Stimulated activated CD4-positive, alpha-beta T cell treated with anti-CD3 and anti-CD28 coated beads, Interleukin-12 subunit alpha, Interleukin-12 subunit beta, amount 100 ng/mL, for 24 hours (primary cell): ENCODE results near the gene REST.

Experiments
- DNase-seq, 2 experiments: peaks; one replicate each; pipeline ENCODE4 v3.0.0-alpha.2; 2020; ENCODE audit warnings: low read depth in 2 of 2

Gene REST

DNA sequence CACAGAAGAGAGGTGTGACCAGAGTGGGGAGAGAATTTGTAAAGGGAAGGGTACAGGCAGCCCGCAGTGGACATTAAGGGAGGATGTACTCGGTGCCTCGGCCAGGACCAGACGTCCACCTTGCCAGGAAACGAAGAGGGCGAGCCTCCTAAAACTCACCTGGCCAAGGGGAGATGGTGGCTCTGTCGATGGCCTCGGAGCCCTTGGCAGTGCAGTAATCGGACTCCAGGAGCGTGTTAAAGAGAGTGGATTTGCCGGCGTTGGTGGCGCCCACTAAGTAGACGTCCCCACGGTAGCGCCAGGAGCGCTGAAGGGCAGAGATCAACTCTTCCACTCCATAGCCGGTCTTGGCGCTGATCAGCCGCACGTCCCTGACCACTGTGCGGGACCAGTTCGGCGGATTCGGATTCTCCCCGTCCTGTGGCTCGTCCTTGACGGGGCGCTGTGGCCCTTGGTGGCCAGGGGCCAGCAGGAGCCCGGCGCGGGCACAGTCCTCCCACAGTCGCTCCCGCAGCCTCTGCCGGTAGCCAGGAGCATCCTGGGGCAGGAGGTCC lies 68.7 kb downstream of the REST start:
- no peak for DNase-seq

DNA sequence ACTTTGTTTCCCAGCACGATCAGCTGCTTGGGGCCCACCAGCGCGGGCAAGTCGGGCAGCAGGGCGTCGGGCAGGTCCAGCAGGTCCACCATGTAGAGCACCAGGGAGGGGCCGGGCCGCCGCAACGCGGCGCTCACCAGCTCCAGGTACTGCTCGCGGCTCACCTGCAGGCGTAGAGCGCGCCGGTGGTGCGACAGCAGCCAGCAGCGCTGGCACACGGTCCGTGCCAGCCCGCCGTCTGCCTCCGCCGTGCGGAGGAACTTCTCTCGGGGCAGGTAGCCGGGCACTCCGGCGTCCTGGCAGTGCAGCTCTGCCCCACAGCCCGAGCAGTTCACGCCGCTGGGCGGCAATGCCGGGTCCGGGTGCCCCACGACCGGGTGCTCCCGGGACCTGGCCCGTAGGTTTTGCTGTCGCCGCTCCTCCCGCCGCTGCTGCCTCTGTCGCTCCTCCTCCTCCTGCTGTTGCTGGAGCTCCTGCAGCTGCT lies 69.2 kb downstream of the REST start:
- DNase-seq: peak in 1 of 2 experiments; percentile 22

- peak; percentile 94 to 97 for DNase-seq
Measured at GRCh38 chr4:56977321-56978012, 69.8 kb downstream of the REST start, which contains the start of gene NOA1. Gene NOA1 (minus strand): TSS chr4:56977606. CDS start chr4:56977585, 21 bp downstream.

- DNase-seq: peak; percentile 78 to 87
Measured at GRCh38 chr4:56978750-56979303, 71.1 kb downstream of the REST start, which contains the start of gene POLR2B. Gene POLR2B (plus strand): TSS chr4:56978896. CDS start chr4:56978986, 90 bp downstream.

- DNase-seq: peak in 1 of 2 experiments; percentile 22
Measured at GRCh38 chr4:56979421-56980072, 71.8 kb downstream of the REST start.

GRCh38 chr4:56981795-56982201 lies 74.1 kb downstream of the REST start:
- no peak for DNase-seq

DNA sequence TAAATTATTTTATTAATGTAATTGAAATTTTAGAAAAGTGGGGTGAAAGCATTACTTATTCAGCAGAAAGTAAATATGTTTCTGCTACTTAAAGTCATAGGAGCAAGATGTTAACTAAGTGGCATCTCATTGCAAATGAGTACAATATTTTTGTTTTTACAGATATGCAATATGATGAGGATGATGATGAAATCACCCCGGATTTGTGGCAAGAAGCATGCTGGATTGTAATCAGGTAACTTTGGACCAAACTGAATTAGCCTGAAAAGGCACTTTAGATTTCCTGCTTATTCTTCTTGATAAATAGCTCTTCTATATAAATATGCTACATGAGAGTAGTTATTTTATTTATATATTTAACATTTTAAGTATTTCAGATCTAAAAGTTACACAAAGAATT lies 78.5 kb downstream of the REST start:
- no peak for DNase-seq

GRCh38 chr4:56986952-56987351 lies 79.3 kb downstream of the REST start:
- no peak for DNase-seq

- no peak for DNase-seq
Measured at GRCh38 chr4:56990109-56990905, 82.6 kb downstream of the REST start.

GRCh38 chr4:56995525-56995924 lies 87.8 kb downstream of the REST start:
- DNase-seq: no peak

DNA sequence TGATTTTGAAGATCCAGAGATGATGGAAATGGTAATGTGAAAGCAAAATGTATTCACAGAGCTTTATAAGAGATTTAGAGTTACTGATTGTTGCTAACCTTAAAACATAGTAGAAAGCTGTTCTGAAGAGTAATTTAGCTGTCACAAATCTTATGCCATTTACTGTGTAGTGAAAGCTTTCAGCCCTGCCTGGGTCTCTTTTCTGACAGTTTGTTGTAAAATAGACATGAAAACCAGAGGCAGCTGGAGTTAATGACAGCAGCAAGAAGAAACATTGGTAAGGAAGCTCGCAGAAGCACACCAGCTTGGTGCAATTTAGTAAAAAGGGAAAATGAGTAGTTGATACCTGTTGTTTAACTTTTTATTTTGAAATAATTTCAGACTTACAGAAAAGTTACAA lies 92.1 kb downstream of the REST start:
- no peak for DNase-seq

DNA sequence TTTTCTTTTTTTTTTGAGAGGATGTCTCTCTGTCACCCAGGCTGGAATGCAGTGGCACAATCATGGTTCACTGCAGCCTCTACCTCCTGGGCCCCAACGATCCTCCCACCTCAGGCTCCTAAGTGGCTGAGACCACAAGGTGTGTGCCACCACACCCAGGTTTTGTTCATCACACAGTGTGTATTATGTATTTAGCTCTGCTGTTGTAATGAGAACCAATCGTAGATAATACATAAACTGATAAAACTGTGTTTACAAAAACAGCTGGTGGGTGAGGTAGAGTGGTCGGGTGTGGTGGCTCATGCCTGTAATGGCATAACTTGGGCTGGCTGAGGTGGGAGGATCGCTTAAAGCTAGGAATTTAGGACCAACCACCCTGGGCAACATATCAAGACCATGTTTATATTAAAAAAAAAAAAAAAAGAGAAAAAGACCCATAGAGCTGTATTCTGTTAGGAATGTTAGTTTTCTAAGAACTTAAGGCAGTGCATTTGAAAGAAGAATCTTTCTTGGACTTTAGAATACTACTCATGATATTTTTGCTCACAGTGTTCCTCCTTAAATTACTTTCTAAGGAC lies 105.9 kb downstream of the REST start:
- no peak for DNase-seq
